Heart right ventricle (tissue), 16 donors: ENCODE results near the gene PKD1L1. TPM values are rescaled to one million over a fixed set of nuclear protein-coding genes. Genes with fewer than 3 reads are reported as not detected.

ENCODE experiments used
- ATAC-seq, 8 donors: fragments of 200-7000 bp; cut with Tn5 transposase; one replicate each; pipeline ENCODE4 v1.9.1; 2020; ENCODE audit warnings: mild to moderate bottlenecking in 8 of 8, moderate library complexity in 8 of 8, moderate number of reproducible peaks in 1 of 8
- DNase-seq, 2 donors: peaks; one replicate each; pipeline ENCODE4 v3.0.0-alpha.2; 2020
- H3K27ac ChIP-seq, 10 donors: fragments of 200-600 bp; sonication (generic) in 2 of 10; one replicate each; pipeline versions ENCODE4 v1.5.0 to v1.8.0; 2020 to 2022; ENCODE audit warnings: mild to moderate bottlenecking in 3 of 10
- H3K27me3 ChIP-seq, 7 donors: fragments of 200-600 bp; one replicate each; pipeline ENCODE4 v1.8.0; 2021 to 2022; ENCODE audit warnings: mild to moderate bottlenecking in 2 of 7
- H3K36me3 ChIP-seq, 9 donors: fragments of 200-600 bp; sonication (generic) in 1 of 9; one replicate each; pipeline versions ENCODE4 v1.5.0 to v1.8.0; 2020 to 2022; ENCODE audit warnings: mild to moderate bottlenecking in 2 of 9
- H3K4me1 ChIP-seq, 9 donors: fragments of 200-600 bp; sonication (generic) in 1 of 9; one replicate each; pipeline versions ENCODE4 v1.5.0 to v1.8.0; 2020 to 2022; ENCODE audit warnings: mild to moderate bottlenecking in 4 of 9
- H3K4me3 ChIP-seq, 10 donors: fragments of 200-600 bp; sonication (generic) in 2 of 10; one replicate each; pipeline versions ENCODE4 v1.5.0 to v1.8.0; 2020 to 2022; ENCODE audit warnings: mild to moderate bottlenecking in 7 of 10, moderate library complexity in 2 of 10
- H3K9me3 ChIP-seq, 11 donors: fragments of 200-600 bp in 10 of 11; sonication (generic) in 2 of 11; one replicate each; pipeline versions ENCODE4 v1.5.0 to v1.8.0; 2013 to 2022; ENCODE audit warnings: mild to moderate bottlenecking in 2 of 11, control low read depth in 1 of 11, moderate library complexity in 1 of 11
- CTCF ChIP-seq, 9 donors: fragments of 200-600 bp; sonication (generic) in 2 of 9; IDR thresholded peaks; one replicate each; pipeline versions ENCODE4 v1.5.0 to v1.8.0; 2021 to 2022; ENCODE audit warnings: antibody characterized with exemption in 9 of 9, mild to moderate bottlenecking in 5 of 9, moderate library complexity in 1 of 9
- WGBS, 2 donors: extraction: QIAGEN DNeasy Blood & Tissue Kit; methylation state at CpG; one replicate each; pipeline ENCODE4 v1.1.7; 2013; ENCODE audit warnings: inconsistent platforms in 1 of 2; 5-methylcytosine and 5-hydroxymethylcytosine counted together
- intact Hi-C, 10 donors: fragments of 100-400 bp; cut with DNase I; formaldehyde crosslinking; loops; one replicate each; pipeline versions ENCODE4 v1.11.1 to v1.14.2; 2022
- polyA plus RNA-seq, 2 donors: library from polyadenylated mRNA; stranded (reverse); fragments of 200-250 nt; gene quantifications; one replicate each; pipeline ENCODE4 v1.2.3, GENCODE V29; 2013
- total RNA-seq, 10 donors: library from RNA; stranded (reverse); fragmentation: NEBNext Ultra II Directional in 3 of 10; extraction: Animal tissue kit (Norgen Biotek cat#: 25700) in 3 of 10; gene quantifications; one replicate each; pipeline versions ENCODE4 v1.2.1 to v1.2.4, GENCODE V29; 2021 to 2023
- donor health status: Arrhythmogenic right ventricular cardiomyopathy.
- donor health status: ischemic (EF 13 %, LVEDD 7.1; RV severe dilation, severe dysfunction).
- donor health status: healthy with polysubstance abuse.
- donor health status: DM: no; HTN: yes; CAD: no.
- donor health status: DM: no; HTN: no; CAD: no.
- donor health status: ischemic (EF 25% LVEDD 6.9; RV normal size, moderate dysfunction).
- donor health status: ischemic (EF 25% LVEDD 5.7; RV mildly dilated, moderate dysfunction).
- donor health status: healthy.
- donor health status: DM: yes; HTN: yes; CAD: no.
- donor health status: Ischemic cardiomyopathy.
- donor health status: ischemic (EF 35%, LVEDD 5.7; RV mildly dilated, moderate dysfunction).
- donor health status: nonischemic (EF 11% LVEDD 7.7; RV severe dilation, severe dysfunction).
- donor health status: DM: yes; HTN: yes; CAD: no.
- donor health status: PGD.
- donor health status: ischemic (EF 29% LVEDD 5.4; RV normal size, mild dysfunction).
- donor health status: nonischemic (EF 23%, LVEDD 6.1; RV moderate dilation, normal function).

Gene PKD1L1
- total and polyA plus RNA-seq, 12 donors, result 1.5 to 4.7 (median 2.4) TPM

- 89 to 94% methylated on average over 15 of the region's 15 CpGs for WGBS, 2 donors
- no peak for DNase-seq
- H3K4me3 ChIP-seq, result no peak overlapping the region
- intact Hi-C loops, result no loop called here
- H3K4me1 ChIP-seq, result peaks cover 0 to 11% (median 0%) of the 10 kb centered on the region in 9 donors
- H3K27ac ChIP-seq, result no peak overlapping the region
- no peak for TF ChIP-seq CTCF (IDR thresholded peaks at IDR 0.05)
- peaks cover 0 to 37% (median 0%) of the 10 kb centered on the region in 9 donors for H3K36me3 ChIP-seq
- ATAC-seq, result no peak
- H3K9me3 ChIP-seq, result no peaks in the 10 kb centered on the region
- no peaks in the 10 kb centered on the region for H3K27me3 ChIP-seq
These were observed 54.4 kb downstream of the PKD1L1 start for GRCh38 chr7:47893721-47894365.

- Histone ChIP-seq H3K27me3 (no peaks in the 10 kb centered on the region), H3K4me3 (no peak overlapping the region), H3K4me1 (peaks cover 0 to 11% (median 0%) of the 10 kb centered on the region in 9 donors), H3K27ac (no peak overlapping the region), H3K36me3 (peaks cover 0 to 36% (median 0%) of the 10 kb centered on the region in 9 donors), H3K9me3 (no peaks in the 10 kb centered on the region)
- intact Hi-C loops, result no loop called here
- peak in 5 of 9 donors; percentile 23 to 32 (median 26) for TF ChIP-seq CTCF (IDR thresholded peaks at IDR 0.05)
- WGBS, 2 donors, result 68 to 77% methylated on average over 10 of the region's 10 CpGs
- ATAC-seq (no peak), DNase-seq (no peak)
These were observed 55.0 kb downstream of the PKD1L1 start for GRCh38 chr7:47893238-47893637.

GRCh38 chr7:47890606-47891005 is 57.7 kb downstream of the PKD1L1 start:
- no peak for ATAC-seq
- Histone ChIP-seq H3K27ac (no peak overlapping the region), H3K36me3 (peaks cover 0 to 30% (median 0%) of the 10 kb centered on the region in 9 donors), H3K4me1 (peaks cover 0 to 18% (median 0%) of the 10 kb centered on the region in 9 donors), H3K27me3 (no peaks in the 10 kb centered on the region), H3K4me3 (no peak overlapping the region), H3K9me3 (no peaks in the 10 kb centered on the region)
- intact Hi-C loops, result no loop called here
- 91 to 97% methylated on average over 9 of the region's 9 CpGs for WGBS, 2 donors
- no peak for TF ChIP-seq CTCF (IDR thresholded peaks at IDR 0.05)
- DNase-seq, result no peak

GRCh38 chr7:47890125-47890524 is 58.1 kb downstream of the PKD1L1 start:
- peaks cover 0 to 35% (median 0%) of the 10 kb centered on the region in 9 donors for H3K36me3 ChIP-seq
- intact Hi-C loops, result no loop called here
- H3K27ac ChIP-seq, result no peak overlapping the region
- ATAC-seq (no peak), DNase-seq (no peak)
- TF ChIP-seq CTCF (IDR thresholded peaks at IDR 0.05), result no peak
- WGBS, 2 donors, result 74 to 82% methylated on average over 8 of the region's 8 CpGs
- H3K27me3 ChIP-seq, result no peaks in the 10 kb centered on the region
- no peak overlapping the region for H3K4me3 ChIP-seq
- peaks cover 0 to 18% (median 0%) of the 10 kb centered on the region in 9 donors for H3K4me1 ChIP-seq
- H3K9me3 ChIP-seq, result no peaks in the 10 kb centered on the region
